ENCODE measurements around the gene ALDH3A2. TPM values are rescaled to one million over a fixed set of nuclear protein-coding genes. Genes with fewer than 3 reads are reported as not detected.

ALDH3A2 gene
- total RNA-seq, 2 donors from 2014 or later = 38.3 to 58.0 TPM

- ATAC-seq (no peak), DNase-seq (no peak)
- intact Hi-C loops (cut with DNase I) = loop anchor here (5.0 to 10.0 kb wide), 2 partner anchors 118 to 135 kb away; no protein-coding TSS in a partner anchor
Measured at GRCh38 chr17:19646788-19647696, 1.5 kb upstream of the ALDH3A2 start.

- ATAC-seq = peak; percentile 48 to 52
- peak; percentile 81 for DNase-seq
- intact Hi-C loops (cut with DNase I) = loop anchor here (5.0 to 10.0 kb wide), 2 partner anchors 117 to 136 kb away; no protein-coding TSS in a partner anchor
Measured at GRCh38 chr17:19647697-19648474, 665 bp upstream of the ALDH3A2 start.

- intact Hi-C loops (cut with DNase I) = loop anchor here (5.0 to 10.0 kb wide), 2 partner anchors 116 to 137 kb away; no protein-coding TSS in a partner anchor
- ATAC-seq (no peak), DNase-seq (no peak)
Measured at GRCh38 chr17:19649274-19649541, 657 bp downstream of the ALDH3A2 start.

GRCh38 chr17:19650826-19651225 lies 2.3 kb downstream of the ALDH3A2 start:
- DNase-seq = no peak
- intact Hi-C loops (cut with DNase I) = no loop called here
- ATAC-seq = no peak

- intact Hi-C loops (cut with DNase I) = no loop called here
- DNase-seq (no peak), ATAC-seq (no peak)
Measured at GRCh38 chr17:19651451-19652238, 3.1 kb downstream of the ALDH3A2 start.

- ATAC-seq = no peak
- DNase-seq = peak; percentile 38
- intact Hi-C loops (cut with DNase I) = no loop called here
Measured at GRCh38 chr17:19652595-19652994, 4.0 kb downstream of the ALDH3A2 start.

- intact Hi-C loops (cut with DNase I) = no loop called here
- no peak for DNase-seq
- ATAC-seq = no peak
Measured at GRCh38 chr17:19654342-19654886, 5.9 kb downstream of the ALDH3A2 start.

GRCh38 chr17:19654896-19655295 lies 6.3 kb downstream of the ALDH3A2 start:
- no peak for ATAC-seq
- no peak for DNase-seq
- intact Hi-C loops (cut with DNase I) = no loop called here

GRCh38 chr17:19656336-19656735 lies 7.8 kb downstream of the ALDH3A2 start:
- ATAC-seq = no peak
- intact Hi-C loops (cut with DNase I) = no loop called here

GRCh38 chr17:19656851-19657581 lies 8.5 kb downstream of the ALDH3A2 start:
- DNase-seq (no peak), ATAC-seq (no peak)
- intact Hi-C loops (cut with DNase I) = no loop called here

More at GRCh38 chr17:19656336-19656735, 7.8 kb downstream of the ALDH3A2 start:
- no peak for DNase-seq

GRCh38 chr17:19659366-19660177 lies 11.0 kb downstream of the ALDH3A2 start:
- ATAC-seq = peak in 1 of 2 donors; percentile 53
- intact Hi-C loops (cut with DNase I) = no loop called here

GRCh38 chr17:19660219-19660870 lies 11.8 kb downstream of the ALDH3A2 start:
- intact Hi-C loops (cut with DNase I) = no loop called here
- DNase-seq (no peak), ATAC-seq (no peak)

More at GRCh38 chr17:19659366-19660177, 11.0 kb downstream of the ALDH3A2 start:
- no peak for DNase-seq

- intact Hi-C loops (cut with DNase I) = no loop called here
Measured at GRCh38 chr17:19661121-19661520, 12.6 kb downstream of the ALDH3A2 start.

GRCh38 chr17:19663097-19663496 lies 14.5 kb downstream of the ALDH3A2 start:
- DNase-seq (no peak), ATAC-seq (no peak)
- intact Hi-C loops (cut with DNase I) = no loop called here

More at GRCh38 chr17:19661121-19661520, 12.6 kb downstream of the ALDH3A2 start:
- ATAC-seq = no peak
- DNase-seq = no peak

- DNase-seq = peak; percentile 50
- intact Hi-C loops (cut with DNase I) = no loop called here
- ATAC-seq = peak in 1 of 2 donors; percentile 65
Measured at GRCh38 chr17:19664136-19664820, 15.7 kb downstream of the ALDH3A2 start.

GRCh38 chr17:19664821-19665181 lies 16.2 kb downstream of the ALDH3A2 start:
- intact Hi-C loops (cut with DNase I) = no loop called here
- DNase-seq (no peak), ATAC-seq (no peak)

All from left cardiac atrium (tissue), 4 donors.